ENCODE results near the gene SAMD4A.

Gene SAMD4A

DNA sequence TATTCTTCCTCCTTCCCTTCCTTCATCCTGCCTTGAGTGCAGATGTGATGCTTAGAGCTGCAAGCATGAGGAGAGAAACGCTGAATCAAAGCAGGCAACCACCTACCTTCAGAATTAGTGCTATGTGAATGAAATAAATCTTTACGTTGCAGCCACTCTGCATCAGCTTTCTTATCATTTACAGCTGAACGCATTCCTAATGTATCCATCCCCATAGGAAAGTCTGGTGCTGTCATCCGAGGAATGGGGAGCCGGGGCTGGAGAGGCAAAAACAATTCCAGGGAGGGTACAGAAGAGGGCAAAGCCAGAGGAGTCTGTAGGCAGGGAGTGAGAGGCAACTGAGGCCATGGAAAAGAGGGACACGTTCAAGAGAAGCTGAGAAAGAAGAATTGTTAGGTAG, 245.7 kb downstream of the SAMD4A start:
- DNase-seq = no peak

DNA sequence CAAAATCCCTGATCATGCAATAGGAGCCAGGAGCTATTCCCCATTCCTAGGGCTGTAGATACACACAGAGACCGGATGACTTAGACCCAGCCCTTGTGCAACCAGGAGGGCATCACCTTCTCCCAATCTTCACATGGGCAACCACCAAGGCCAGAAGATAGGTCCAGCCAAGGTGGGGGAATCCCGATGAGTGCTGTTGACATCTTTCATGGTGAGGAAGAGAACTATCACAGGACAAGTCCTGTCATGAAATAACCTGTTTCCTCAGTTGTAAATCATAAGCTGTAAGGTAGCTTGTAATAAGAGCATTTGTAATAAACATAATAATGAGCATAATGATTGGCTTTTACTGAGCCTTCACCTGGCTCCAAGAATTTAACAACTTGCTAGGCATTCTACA, 246.2 kb downstream of the SAMD4A start:
- no peak for DNase-seq

DNA sequence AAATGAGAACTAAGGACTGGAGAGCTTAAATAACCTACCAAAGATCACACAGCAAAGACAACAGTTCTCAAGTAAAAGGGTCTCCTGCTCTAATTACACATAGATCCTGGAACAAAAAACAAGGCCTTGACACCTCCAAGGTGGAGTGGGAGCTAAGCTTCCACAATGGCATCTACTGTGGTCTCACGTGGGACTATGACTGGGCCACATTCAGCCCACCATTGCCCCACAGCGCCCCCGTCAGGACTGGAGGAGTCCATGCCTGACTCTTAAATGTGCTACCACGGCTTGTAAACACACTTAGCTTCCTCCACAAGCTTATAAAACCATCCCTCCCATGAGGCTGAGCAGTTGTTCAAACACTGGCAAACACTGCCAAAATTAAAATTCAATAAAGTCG, 247.1 kb downstream of the SAMD4A start:
- DNase-seq = peak; percentile 19

DNA sequence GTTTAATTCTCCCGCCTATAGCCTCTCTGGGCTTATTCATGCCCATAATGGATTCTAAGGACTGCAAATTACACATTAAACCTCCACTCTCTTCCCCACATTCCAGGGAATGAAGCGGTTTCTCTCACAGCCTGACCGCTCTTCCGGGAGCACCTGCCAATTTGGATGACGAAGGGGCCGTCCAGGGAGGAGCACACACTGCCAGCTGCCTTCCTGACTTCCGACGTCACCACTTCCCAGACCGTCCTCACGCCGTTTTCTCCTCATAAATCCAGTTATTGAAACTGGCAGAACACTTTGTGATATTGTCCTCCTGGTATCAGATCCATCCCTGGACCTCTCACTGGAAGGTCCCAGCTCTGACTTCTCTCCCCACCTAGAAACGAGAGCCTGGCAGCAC, 248.1 kb downstream of the SAMD4A start:
- no peak for DNase-seq

GRCh38 chr14:54815515-54815914, 248.6 kb downstream of the SAMD4A start:
- no peak for DNase-seq

GRCh38 chr14:54816450-54816849, 249.5 kb downstream of the SAMD4A start:
- DNase-seq = no peak

DNA sequence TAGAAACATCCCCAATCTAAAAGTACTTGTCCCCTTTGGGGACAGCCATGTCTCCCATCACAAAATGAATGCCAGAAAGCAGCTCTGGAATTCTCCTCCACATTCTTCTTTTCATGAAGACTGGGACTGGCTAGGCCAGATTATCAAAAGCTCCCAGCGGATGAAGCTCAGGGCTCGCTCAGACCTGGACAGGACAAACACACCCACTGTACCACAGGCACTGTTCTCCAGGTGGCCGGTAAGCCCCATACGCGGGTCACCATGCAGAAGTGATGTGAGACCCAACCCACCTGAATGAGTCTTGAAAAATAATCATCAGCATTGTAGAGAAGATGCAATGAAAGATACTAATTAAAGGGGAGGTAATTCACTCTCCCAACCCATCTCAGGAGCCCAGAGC, 250.6 kb downstream of the SAMD4A start:
- DNase-seq = no peak

- DNase-seq = no peak
These were observed 251.5 kb downstream of the SAMD4A start for GRCh38 chr14:54818201-54819133.

GRCh38 chr14:54822685-54823084, 255.8 kb downstream of the SAMD4A start:
- no peak for DNase-seq

DNA sequence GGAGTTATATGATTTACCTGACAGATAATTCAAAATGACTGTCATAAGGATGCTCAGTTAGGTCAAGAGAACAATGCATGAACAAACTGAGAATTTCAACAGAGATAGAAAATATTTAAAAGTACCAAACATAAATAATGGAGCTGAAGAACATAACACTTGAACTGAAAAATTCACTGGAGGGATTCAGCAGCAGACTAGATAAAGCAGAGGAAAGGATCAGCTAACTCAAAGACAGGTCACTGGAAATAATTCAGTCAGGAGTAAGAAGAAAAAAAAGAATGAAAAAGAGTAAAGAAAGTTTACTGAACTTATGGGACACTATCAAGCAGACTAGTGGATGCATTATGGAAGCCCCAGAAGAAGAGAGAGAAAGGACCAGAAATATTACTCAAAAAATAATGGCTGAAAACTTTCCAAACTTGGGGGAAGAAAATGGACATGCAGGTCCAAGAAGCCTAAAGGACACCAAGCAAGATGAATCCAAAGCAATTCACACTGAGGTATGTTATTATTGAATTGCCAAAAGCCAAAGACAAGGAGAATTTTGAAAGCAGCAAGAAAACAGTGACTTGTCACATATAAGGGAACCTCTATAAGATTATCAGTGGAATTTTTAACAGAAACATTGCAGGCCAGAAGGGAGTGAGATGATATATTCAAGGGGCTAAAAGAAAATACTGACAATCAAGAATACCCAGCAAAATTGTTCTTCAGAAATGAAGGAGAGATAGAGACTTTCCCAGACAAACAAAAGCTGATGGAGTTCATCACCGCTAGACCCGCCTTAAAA, 257.0 kb downstream of the SAMD4A start:
- DNase-seq = no peak

DNA sequence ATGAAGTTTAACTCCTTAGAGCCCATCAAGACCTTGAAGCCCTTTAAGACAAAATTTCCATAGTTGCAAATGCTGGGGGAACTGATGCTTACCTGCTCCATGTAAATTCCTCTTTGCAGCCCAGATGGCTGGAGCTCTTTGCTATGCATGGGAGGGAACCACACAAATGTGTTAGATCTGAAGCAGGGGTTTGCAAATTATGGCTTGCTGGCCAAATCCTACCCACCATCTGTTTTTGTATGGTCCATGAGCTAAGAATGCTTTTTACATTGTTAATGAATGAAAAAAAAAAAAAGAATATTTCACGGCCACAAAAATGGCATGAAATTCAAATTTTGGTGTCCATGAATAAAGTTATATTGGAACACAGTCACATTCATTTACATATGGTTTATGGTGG, 261.1 kb downstream of the SAMD4A start:
- no peak for DNase-seq

DNA sequence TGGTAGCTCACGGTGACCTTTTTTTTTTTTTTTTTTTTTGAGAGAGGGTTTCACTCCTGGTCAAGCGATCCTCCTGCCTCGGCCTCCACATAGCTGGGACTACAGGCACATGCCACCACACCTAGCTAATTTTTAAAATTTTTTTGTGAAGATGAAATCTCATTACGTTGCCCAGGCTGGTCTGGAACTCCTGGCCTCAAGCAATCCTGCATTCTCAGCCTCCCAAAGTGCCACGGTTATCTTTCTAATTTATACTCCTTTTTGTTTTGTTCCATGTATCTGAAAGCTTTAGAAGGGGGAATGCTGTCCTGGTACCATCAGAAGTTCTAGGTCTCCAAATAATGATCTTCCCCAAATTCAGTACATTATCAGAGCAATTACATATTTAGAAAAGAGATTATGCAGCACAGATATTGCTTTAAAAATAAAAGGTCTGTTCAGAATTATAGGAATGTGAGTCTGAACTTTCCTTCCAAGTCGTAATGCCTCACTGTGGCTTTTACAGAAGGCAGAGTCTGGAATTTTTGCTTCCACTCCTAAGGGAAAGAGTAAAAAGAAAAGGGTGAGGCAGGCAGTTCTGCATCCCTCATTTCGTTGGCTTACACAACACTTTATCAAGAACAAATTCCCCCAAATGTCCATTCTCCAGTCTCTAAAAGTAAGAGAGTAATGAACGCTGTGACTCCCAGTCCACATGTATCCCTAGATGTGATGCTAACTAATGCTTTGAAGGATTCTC, 262.7 kb downstream of the SAMD4A start:
- DNase-seq = no peak

DNA sequence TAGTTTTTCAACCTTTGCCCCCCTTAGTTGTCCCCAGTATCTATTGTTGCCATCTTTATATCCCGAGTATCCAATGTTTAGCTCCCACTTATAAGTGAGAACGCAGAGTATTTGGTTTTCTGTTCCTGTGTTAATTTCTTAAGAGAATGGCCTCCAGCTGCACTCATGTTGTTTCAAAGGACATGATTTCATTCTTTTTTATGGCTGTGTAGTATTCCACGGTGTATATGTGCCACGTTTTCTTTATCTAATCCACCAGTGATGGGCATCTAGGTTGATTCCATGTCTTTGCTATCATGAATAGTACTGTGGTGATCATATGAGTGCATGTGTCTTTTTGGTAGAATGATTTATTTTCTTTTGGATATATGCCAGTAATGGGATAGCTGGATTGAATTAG, 263.7 kb downstream of the SAMD4A start:
- DNase-seq = no peak

- DNase-seq = no peak
These were observed 267.2 kb downstream of the SAMD4A start for GRCh38 chr14:54834081-54834480.

DNA sequence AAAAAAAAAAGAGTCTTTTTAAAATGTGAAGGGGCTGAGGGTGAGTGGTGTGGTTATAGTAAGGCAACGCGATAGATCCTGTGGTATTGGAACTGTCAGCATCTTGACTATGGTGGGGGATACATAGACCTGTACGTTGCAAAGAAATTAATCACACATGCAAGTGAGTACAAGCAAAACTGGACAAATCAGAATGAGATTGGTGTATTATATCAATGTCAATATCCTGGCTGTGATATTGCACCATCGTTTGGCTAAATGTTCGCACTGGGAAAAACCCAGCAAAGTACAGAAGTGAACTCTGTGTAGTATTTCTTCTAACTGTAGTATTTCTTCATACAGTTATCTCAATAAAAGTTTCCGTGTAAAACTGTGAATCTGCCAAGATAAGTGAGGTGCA, 267.8 kb downstream of the SAMD4A start:
- DNase-seq = no peak

DNA sequence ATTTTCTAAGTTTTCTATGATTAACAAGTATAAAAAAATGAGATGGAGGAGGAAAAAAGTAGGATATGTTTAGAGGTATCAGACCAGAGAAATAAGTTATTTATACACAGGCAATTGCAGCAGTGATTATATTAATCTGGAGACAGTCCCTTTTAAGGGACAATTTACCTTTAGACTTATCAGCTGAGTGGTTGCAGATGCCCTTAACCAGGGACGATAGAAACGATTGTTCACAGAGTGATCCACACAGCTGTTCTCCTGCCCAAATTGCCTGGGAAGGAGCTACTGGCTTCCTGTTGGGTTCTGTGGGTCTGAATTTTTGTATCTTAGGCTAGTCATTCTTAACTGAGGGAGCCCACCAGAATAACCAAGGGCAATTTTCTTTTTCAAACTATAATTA, 269.3 kb downstream of the SAMD4A start:
- DNase-seq = no peak

DNA sequence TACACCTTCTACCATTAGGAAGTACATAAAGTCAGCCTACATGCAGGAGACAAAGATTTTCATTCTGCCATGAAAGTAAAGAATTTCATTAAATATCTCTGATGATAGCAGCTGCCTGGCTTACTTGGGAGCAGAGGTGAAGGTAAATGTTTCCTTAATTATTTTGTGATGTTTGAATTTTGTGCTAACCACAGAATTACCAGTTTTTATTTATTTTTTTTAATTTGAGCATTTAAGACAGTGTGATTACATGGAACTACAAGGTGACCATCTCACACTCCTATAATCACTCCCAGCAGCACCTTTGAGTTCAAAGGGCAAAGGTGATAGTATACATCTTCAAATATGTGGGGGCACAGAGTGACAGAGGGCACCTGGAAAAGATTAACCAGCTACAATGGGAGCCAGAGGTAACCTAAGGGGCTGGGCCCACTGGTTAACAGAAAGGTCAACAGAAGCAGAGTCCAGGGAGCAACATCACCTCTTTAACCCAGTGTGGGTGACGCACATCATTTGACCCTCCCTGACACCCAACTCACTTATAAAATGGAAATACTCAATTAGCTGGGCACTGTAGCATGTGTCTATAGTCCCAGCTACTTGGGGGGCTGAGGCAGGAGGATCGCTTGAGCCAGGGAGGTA, 270.7 kb downstream of the SAMD4A start:
- DNase-seq = no peak

DNA sequence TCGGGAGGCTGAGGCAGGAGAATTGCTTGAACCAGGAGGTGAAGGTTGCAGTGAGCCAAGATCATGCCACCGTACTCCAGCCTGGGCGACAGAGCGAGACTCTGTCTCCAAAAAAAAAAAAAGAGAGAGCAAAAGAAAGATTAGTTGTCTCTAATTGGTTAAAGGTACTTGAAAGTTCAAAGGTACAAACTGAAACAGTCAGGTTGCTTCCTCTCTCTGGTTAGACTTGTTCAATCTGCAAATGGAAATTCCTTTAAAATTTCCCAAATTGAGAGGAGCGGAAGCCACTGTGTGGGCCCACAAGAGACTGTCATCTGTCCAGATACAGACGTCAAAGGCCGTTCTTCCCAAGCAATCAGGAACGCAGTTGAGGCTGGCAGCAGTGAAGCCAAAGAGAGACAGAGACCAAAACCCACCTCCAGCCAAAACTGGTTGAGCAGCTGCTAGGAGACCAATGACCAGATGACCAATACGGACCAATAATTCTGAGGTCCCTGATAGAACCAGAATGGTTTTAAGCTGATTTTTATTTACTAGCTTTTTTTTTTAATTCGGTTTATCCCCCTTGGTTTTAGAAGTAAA, 272.1 kb downstream of the SAMD4A start:
- no peak for DNase-seq

GRCh38 chr14:54839701-54840119, 272.8 kb downstream of the SAMD4A start:
- no peak for DNase-seq

DNA sequence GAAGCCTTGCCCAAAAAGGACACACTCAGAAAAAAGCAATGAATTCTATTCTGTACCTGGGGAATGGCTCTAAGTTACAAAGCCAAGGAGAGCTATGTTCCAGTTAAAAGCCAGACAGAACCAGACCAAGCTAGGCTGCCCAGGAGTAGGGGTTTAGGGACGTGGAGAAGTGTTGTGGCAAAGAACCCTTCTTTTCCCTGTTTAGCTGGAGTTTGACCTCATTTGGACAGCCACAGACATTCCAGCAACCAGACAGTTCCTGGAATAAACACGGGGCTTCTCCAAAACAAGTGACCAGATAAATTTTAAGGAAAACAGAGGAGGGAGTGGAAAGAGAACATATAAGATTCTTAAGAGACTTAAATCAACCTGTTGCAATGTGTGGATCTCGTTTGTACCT, 273.4 kb downstream of the SAMD4A start:
- DNase-seq = no peak

GRCh38 chr14:54840798-54841197, 273.9 kb downstream of the SAMD4A start:
- DNase-seq = no peak

Data from RPMI8226 (cell line).